Lung (tissue), 12 donors: Measurements from ENCODE around the gene GPX5. TPM values are rescaled to one million over a fixed set of nuclear protein-coding genes. Genes with fewer than 3 reads are reported as not detected.

Source experiments
- ATAC-seq: fragments of 200-7000 bp; cut with Tn5 transposase; one replicate; pipeline ENCODE4 v1.9.1; 2020; ENCODE audit warnings: moderate number of reproducible peaks; ENCODE audit not compliant: insufficient read depth, low FRiP score
- DNase-seq, 3 donors: peaks; one replicate each; pipeline ENCODE4 v3.0.0-alpha.2; 2013 to 2017
- H3K27ac ChIP-seq, 2 donors: one replicate each; pipeline ENCODE4 v1.5.1; 2013; ENCODE audit warnings: mild to moderate bottlenecking in 2 of 2, moderate library complexity in 2 of 2, control low read depth in 1 of 2, inconsistent platforms in 1 of 2, low read depth in 1 of 2, low read length in 1 of 2
- H3K27me3 ChIP-seq, 3 donors: one replicate each; pipeline ENCODE4 v1.5.1; 2013; ENCODE audit warnings: low read length in 2 of 3; ENCODE audit not compliant: control insufficient read depth in 3 of 3, insufficient read depth in 3 of 3
- H3K36me3 ChIP-seq, 4 donors: one replicate each; pipeline ENCODE4 v1.5.1; 2013; ENCODE audit warnings: low read length in 4 of 4, mild to moderate bottlenecking in 1 of 4, moderate library complexity in 1 of 4; ENCODE audit not compliant: control insufficient read depth in 4 of 4, insufficient read depth in 4 of 4
- H3K4me1 ChIP-seq, 5 donors: one replicate each; pipeline ENCODE4 v1.5.1; 2013; ENCODE audit warnings: low read length in 5 of 5, mild to moderate bottlenecking in 2 of 5, moderate library complexity in 1 of 5; ENCODE audit not compliant: control insufficient read depth in 5 of 5, insufficient read depth in 5 of 5
- H3K4me3 ChIP-seq: one replicate; pipeline ENCODE4 v1.5.1; 2013; ENCODE audit warnings: mild to moderate bottlenecking, control low read depth, moderate library complexity
- H3K9ac ChIP-seq, 2 donors: one replicate each; pipeline ENCODE4 v1.5.1; 2013; ENCODE audit warnings: low read length in 2 of 2, control low read depth in 1 of 2; ENCODE audit not compliant: insufficient read depth in 1 of 2
- H3K9me3 ChIP-seq, 4 donors: one replicate each; pipeline ENCODE4 v1.5.1; 2013; ENCODE audit warnings: low read length in 3 of 4, mild to moderate bottlenecking in 1 of 4, moderate library complexity in 1 of 4; ENCODE audit not compliant: control insufficient read depth in 4 of 4, insufficient read depth in 3 of 4
- CTCF ChIP-seq: IDR thresholded peaks from 2 replicates; pipeline ENCODE4 v1.5.1; 2012; ENCODE audit warnings: mild to moderate bottlenecking; ENCODE audit errors: control extremely low read depth, extremely low read depth
- WGBS, 2 donors: extraction: QIAGEN DNeasy Blood & Tissue Kit; methylation state at CpG; one replicate each; pipeline ENCODE4 v1.1.7; 2013; 5-methylcytosine and 5-hydroxymethylcytosine counted together
- polyA plus RNA-seq, 2 donors: library from polyadenylated mRNA; stranded (reverse); fragments of 200-250 nt; gene quantifications; one replicate each; pipeline ENCODE4 v1.2.1, GENCODE V29; 2013
- total RNA-seq, 2 donors: library from RNA; depleted of rRNA in 1 of 2; stranded (reverse); fragments of >200 nt in 1 of 2; gene quantifications; one replicate each; pipeline ENCODE4 v1.2.1, GENCODE V29; 2014 to 2021
- donor health status: control.
- donor health status: control.
- donor health status: Bipolar disorder and iron deficiency.
- donor health status: healthy.
- donor health status: DM: yes; HTN: yes; CAD: no.

The GPX5 gene
- total and polyA plus RNA-seq, 4 donors = not detected

- no peak for TF ChIP-seq CTCF
- Histone ChIP-seq H3K27ac (no peak overlapping the region), H3K9ac (no peak overlapping the region), H3K27me3 (peaks cover 0 to 4% (median 0%) of the 10 kb centered on the region in 3 donors), H3K9me3 (peaks cover 0 to 4% (median 0%) of the 10 kb centered on the region in 4 donors), H3K36me3 (no peaks in the 10 kb centered on the region), H3K4me3 (no peak overlapping the region), H3K4me1 (peaks cover 0 to 7% (median 0%) of the 10 kb centered on the region in 5 donors)
- WGBS, 2 donors = 74% methylated on average over 7 of the region's 7 CpGs
- ATAC-seq (no peak), DNase-seq (no peak)
These were observed 5.9 kb downstream of the GPX5 start for GRCh38 chr6:28531479-28532128.

GRCh38 chr6:28534306-28534705, 8.6 kb downstream of the GPX5 start:
- Histone ChIP-seq H3K27me3 (no peaks in the 10 kb centered on the region), H3K27ac (no peak overlapping the region), H3K4me1 (peaks cover 0 to 17% (median 0%) of the 10 kb centered on the region in 5 donors), H3K9me3 (peaks cover 0 to 4% (median 0%) of the 10 kb centered on the region in 4 donors), H3K9ac (no peak overlapping the region), H3K4me3 (no peak overlapping the region), H3K36me3 (no peaks in the 10 kb centered on the region)
- ATAC-seq (no peak), DNase-seq (no peak)
- TF ChIP-seq CTCF = no peak
- WGBS, 2 donors = 74 to 78% methylated on average over 3 of the region's 3 CpGs

GRCh38 chr6:28534875-28535274, 9.2 kb downstream of the GPX5 start:
- no peak overlapping the region for H3K27ac ChIP-seq
- no peak for ATAC-seq
- no peak overlapping the region for H3K4me3 ChIP-seq
- H3K36me3 ChIP-seq = no peaks in the 10 kb centered on the region
- H3K9ac ChIP-seq = no peak overlapping the region
- no peak for DNase-seq
- WGBS, 2 donors = 53 to 68% methylated on average over 2 of the region's 2 CpGs
- H3K4me1 ChIP-seq = peaks cover 0 to 17% (median 0%) of the 10 kb centered on the region in 5 donors
- no peaks in the 10 kb centered on the region for H3K27me3 ChIP-seq
- no peak for TF ChIP-seq CTCF
- peaks cover 0 to 4% (median 0%) of the 10 kb centered on the region in 4 donors for H3K9me3 ChIP-seq
